OCI-LY7 (cell line): Measurements from ENCODE around the gene NLGN1. TPM values are rescaled to one million over a fixed set of nuclear protein-coding genes. Genes with fewer than 3 reads are reported as not detected.
A peak's percentile ranks its signal among the peaks of the same experiment; 100 is the strongest.

Experiments used
- BruUV-seq: library from RNA; stranded (reverse); fragments of 400-500 nt; replicated peaks from 2 replicates; lab custom pipeline; 2021; lab: Mats Ljungman, UMichigan
- CTCF ChIA-PET: fragments of 300-600 bp; sonication (Branson Sonifier 250); formaldehyde crosslinking; loops from one replicate; lab custom pipeline; 2022; ENCODE audit warnings: antibody characterized with exemption; ENCODE audit not compliant: unreplicated experiment; lab: Charles Lee
- POLR2A ChIA-PET: fragments of 300-600 bp; sonication (Branson Sonifier 250); formaldehyde crosslinking; loops from one replicate; lab custom pipeline; 2022; ENCODE audit warnings: antibody characterized with exemption; lab: Charles Lee
- DNase-seq: peaks from one replicate; pipeline ENCODE4 v3.0.0-alpha.2; 2015; ENCODE audit warnings: low spot score
- H2AFZ ChIP-seq: fragments of 200-600 bp; sonication (generic), shearing (Covaris generic); 2 replicates; pipeline ENCODE4 v1.6.1; 2014; ENCODE audit warnings: mild to moderate bottlenecking, antibody characterized with exemption, low read length, moderate library complexity
- H3K27ac ChIP-seq: fragments of 200-600 bp; sonication (generic); 2 replicates; pipeline ENCODE4 v1.5.1; 2014; ENCODE audit warnings: mixed run types, low read depth, mild to moderate bottlenecking, moderate library complexity, low read length, inconsistent platforms; ENCODE audit not compliant: poor library complexity, severe bottlenecking
- H3K36me3 ChIP-seq: fragments of 200-600 bp; sonication (generic); 2 replicates; pipeline ENCODE4 v1.6.1; 2014; ENCODE audit warnings: mild to moderate bottlenecking, antibody characterized with exemption, low read length, moderate library complexity, mixed read lengths; ENCODE audit not compliant: insufficient read depth
- H3K4me1 ChIP-seq: fragments of 200-600 bp; sonication (generic); 2 replicates; pipeline ENCODE4 v1.5.1; 2014; ENCODE audit warnings: mild to moderate bottlenecking, low read length; ENCODE audit not compliant: insufficient read depth, poor library complexity, severe bottlenecking
- H3K4me2 ChIP-seq: fragments of 200-600 bp; sonication (generic); 2 replicates; pipeline ENCODE4 v1.6.1; 2014; ENCODE audit warnings: mild to moderate bottlenecking, low read length
- H3K4me3 ChIP-seq: fragments of 200-600 bp; sonication (generic); 2 replicates; pipeline ENCODE4 v1.5.1; 2014; ENCODE audit warnings: mild to moderate bottlenecking, low read depth, low read length; ENCODE audit not compliant: poor library complexity, severe bottlenecking
- H3K79me2 ChIP-seq: fragments of 200-600 bp; sonication (generic); 2 replicates; pipeline ENCODE4 v1.6.1; 2016; ENCODE audit warnings: low read depth, mild to moderate bottlenecking, low read length, moderate library complexity, mixed read lengths; ENCODE audit not compliant: insufficient read depth
- H3K9me2 ChIP-seq: fragments of 200-600 bp; sonication (generic); 2 replicates; pipeline ENCODE4 v1.6.1; 2016; ENCODE audit warnings: mild to moderate bottlenecking, low read length, mixed read lengths; ENCODE audit not compliant: insufficient read depth
- H3K9me3 ChIP-seq: fragments of 200-600 bp; sonication (generic); 2 replicates; pipeline ENCODE4 v1.6.1; 2014; ENCODE audit warnings: mild to moderate bottlenecking, mixed run types, low read length, mixed read lengths
- H4K20me1 ChIP-seq: fragments of 200-600 bp; sonication (generic); 2 replicates; pipeline ENCODE4 v1.6.1; 2014; ENCODE audit warnings: mild to moderate bottlenecking, antibody characterized with exemption, low read length, moderate library complexity, mixed read lengths; ENCODE audit not compliant: insufficient read depth
- CTCF ChIP-seq: fragments of 200-600 bp; sonication (generic); conservative IDR thresholded peaks from 2 replicates; pipeline ENCODE4 v1.5.1; 2014; ENCODE audit warnings: mild to moderate bottlenecking, antibody characterized with exemption, low read length, moderate library complexity, mixed read lengths
- EZH2phosphoT487 ChIP-seq: fragments of 200-600 bp; sonication (generic); IDR thresholded peaks from 2 replicates; pipeline ENCODE4 v1.6.1; 2018; ENCODE audit warnings: low read depth, borderline replicate concordance, mild to moderate bottlenecking, mixed run types, antibody characterized with exemption, low read length, moderate library complexity, mixed read lengths
- intact Hi-C: fragments of 100-400 bp; cut with micrococcal nuclease; formaldehyde crosslinking; loops from one replicate; pipeline ENCODE4 v1.10.0; 2022; ENCODE audit not compliant: unreplicated experiment
- total RNA-seq, 2 experiments: library from RNA; depleted of rRNA in 1 of 2; stranded (reverse); fragments of >200 nt in 1 of 2; shearing (Covaris generic) in 1 of 2; gene quantifications; 2 replicates each; pipeline ENCODE4 v1.2.3, GENCODE V29; 2014 to 2022

NLGN1 gene
- total RNA-seq, 2 experiments from 2014 or later, result not detected

DNA sequence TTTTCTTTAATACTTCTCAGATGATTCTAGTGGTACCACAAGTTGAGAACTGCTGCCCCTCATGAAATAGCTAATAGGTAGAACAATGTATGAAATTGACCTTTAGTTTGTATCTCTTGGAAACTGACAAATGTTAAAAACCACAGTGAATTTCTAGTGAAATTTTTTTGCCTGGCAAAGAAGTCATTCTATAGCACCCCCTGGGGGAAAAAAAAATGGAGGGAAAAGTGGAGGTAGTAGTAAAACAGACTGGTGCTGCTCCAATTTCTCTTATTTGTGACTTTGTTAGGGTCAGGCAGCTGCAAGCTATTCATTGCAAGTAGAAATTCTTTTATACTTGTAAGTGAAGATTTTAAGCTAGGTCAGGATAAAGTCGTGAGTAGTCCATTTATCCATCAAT lies 605.0 kb downstream of the NLGN1 start:
- DNase-seq, result no peak
- no peak overlapping the region for H3K27ac ChIP-seq
- no peak overlapping the region for H2AFZ ChIP-seq
- BruUV-seq, result no TSS peak
- TF ChIP-seq EZH2phosphoT487, result no peak
- TF ChIP-seq CTCF, result peak; percentile 47
- H3K4me3 ChIP-seq, result no peak overlapping the region
- H3K4me2 ChIP-seq, result no peak overlapping the region
- ChIA-PET POLR2A (interaction anchor here (0.6 to 0.7 kb wide), 2 partner anchors 416 to 736 kb away, joined by 3 read pairs; no protein-coding TSS in a partner anchor), CTCF (no interaction called here)
- no peaks in the 10 kb centered on the region for H3K79me2 ChIP-seq
- no peaks in the 10 kb centered on the region for H3K9me2 ChIP-seq
- intact Hi-C loops, result no loop called here
- no peaks in the 10 kb centered on the region for H3K36me3 ChIP-seq
- no peaks in the 10 kb centered on the region for H3K9me3 ChIP-seq
- no peaks in the 10 kb centered on the region for H4K20me1 ChIP-seq
- H3K4me1 ChIP-seq, result no peaks in the 10 kb centered on the region

DNA sequence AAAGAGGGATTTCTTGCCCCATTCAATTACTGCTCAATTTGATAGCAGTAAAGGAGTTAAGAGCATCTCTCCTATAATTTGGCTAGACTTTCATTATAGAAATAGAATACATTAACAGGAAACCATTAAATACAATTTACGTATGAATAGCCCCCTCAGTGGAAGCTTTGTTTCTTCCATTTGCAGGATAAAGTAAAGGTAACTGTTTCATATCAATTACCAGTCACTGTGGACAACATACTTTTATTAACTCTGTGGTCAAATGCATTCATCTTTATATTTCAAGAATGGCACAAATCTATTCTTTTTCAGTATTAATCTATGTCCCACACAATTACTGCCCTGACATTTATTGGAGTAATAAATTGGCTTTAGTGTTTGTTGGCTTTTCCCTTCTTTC lies 613.4 kb downstream of the NLGN1 start:
- no TSS peak for BruUV-seq
- ChIA-PET POLR2A (interaction anchor here (0.8 kb wide), 1 partner anchor 23 kb away, joined by 4 read pairs; no protein-coding TSS in a partner anchor), CTCF (no interaction called here)
- H2AFZ ChIP-seq, result no peak overlapping the region
- no peaks in the 10 kb centered on the region for H3K9me3 ChIP-seq
- H3K4me1 ChIP-seq, result no peaks in the 10 kb centered on the region
- no peaks in the 10 kb centered on the region for H3K9me2 ChIP-seq
- DNase-seq, result no peak
- intact Hi-C loops, result no loop called here
- H3K79me2 ChIP-seq, result no peaks in the 10 kb centered on the region
- H3K4me3 ChIP-seq, result no peak overlapping the region
- H4K20me1 ChIP-seq, result no peaks in the 10 kb centered on the region
- H3K27ac ChIP-seq, result no peak overlapping the region
- H3K36me3 ChIP-seq, result no peaks in the 10 kb centered on the region
- TF ChIP-seq EZH2phosphoT487 (no peak), CTCF (no peak)
- H3K4me2 ChIP-seq, result no peak overlapping the region

DNA sequence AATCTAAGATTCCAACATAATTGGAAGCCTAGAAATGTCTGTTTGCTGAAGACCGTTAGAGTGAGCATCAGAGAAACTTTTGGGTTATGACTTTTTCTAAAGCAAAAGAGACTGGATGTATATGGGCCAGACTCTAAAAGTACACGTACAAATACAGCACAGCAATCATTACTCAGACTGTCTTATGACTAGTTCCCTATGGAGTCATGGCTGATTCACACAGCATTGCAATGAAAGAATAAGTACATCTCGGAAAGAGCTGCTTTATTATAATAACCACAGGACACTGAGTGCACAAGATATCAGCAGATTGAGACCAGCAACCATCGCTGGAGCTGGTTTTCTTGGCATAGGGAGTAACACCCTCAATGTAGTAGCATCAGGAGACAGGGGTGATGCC lies 618.6 kb downstream of the NLGN1 start:
- Histone ChIP-seq H3K9me2 (no peaks in the 10 kb centered on the region), H4K20me1 (no peaks in the 10 kb centered on the region), H3K79me2 (no peaks in the 10 kb centered on the region), H3K27ac (no peak overlapping the region), H3K36me3 (no peaks in the 10 kb centered on the region), H3K9me3 (no peaks in the 10 kb centered on the region), H2AFZ (no peak overlapping the region), H3K4me2 (no peak overlapping the region), H3K4me1 (no peaks in the 10 kb centered on the region), H3K4me3 (no peak overlapping the region)
- no TSS peak for BruUV-seq
- no peak for DNase-seq
- CTCF ChIA-PET, result no interaction called here
- TF ChIP-seq EZH2phosphoT487 (no peak), CTCF (no peak)
- POLR2A ChIA-PET, result interaction anchor here (0.5 to 1.1 kb wide), 2 partner anchors 11 to 330 kb away, joined by 3 read pairs; no protein-coding TSS in a partner anchor
- intact Hi-C loops, result no loop called here
